Effector memory CD8-positive, alpha-beta T cell (primary cell): Measurements from ENCODE around the gene MTRF1L.

Source experiments
- ATAC-seq: fragments of 150-1000 bp; cut with Tn5 transposase; replicated peaks from 2 replicates; pipeline ENCODE4 v1.10.0; 2021; ENCODE audit warnings: mild to moderate bottlenecking, moderate library complexity
- DNase-seq, 3 experiments: peaks; one replicate each; pipeline ENCODE4 v3.0.0; 2021
- H3K27ac Mint-ChIP-seq, 2 donors: one replicate each; pipeline ENCODE4 v1.8.0; 2022; ENCODE audit warnings: mild to moderate bottlenecking in 2 of 2, mixed read lengths in 2 of 2, moderate library complexity in 2 of 2
- H3K27me3 Mint-ChIP-seq, 2 donors: one replicate each; pipeline ENCODE4 v1.8.0; 2022; ENCODE audit warnings: mixed read lengths in 2 of 2
- H3K36me3 Mint-ChIP-seq: one replicate; pipeline ENCODE4 v1.8.0; 2022; ENCODE audit warnings: mild to moderate bottlenecking, moderate library complexity, mixed read lengths; ENCODE audit not compliant: insufficient read depth
- H3K4me1 Mint-ChIP-seq, 2 donors: one replicate each; pipeline ENCODE4 v1.8.0; 2022; ENCODE audit warnings: low read depth in 2 of 2, mixed read lengths in 2 of 2
- H3K4me3 Mint-ChIP-seq, 2 donors: one replicate each; pipeline ENCODE4 v1.8.0; 2022; ENCODE audit warnings: mild to moderate bottlenecking in 2 of 2, mixed read lengths in 2 of 2, moderate library complexity in 2 of 2
- H3K9me3 Mint-ChIP-seq, 2 donors: one replicate each; pipeline ENCODE4 v1.8.0; 2022; ENCODE audit warnings: mixed read lengths in 2 of 2

MTRF1L gene

GRCh38 chr6:152946484-152946883 lies 56.0 kb downstream of the MTRF1L start:
- Mint-ChIP-seq H3K27ac (no peak overlapping the region), H3K4me3 (no peak overlapping the region), H3K4me1 (peaks cover 6 to 7% of the 10 kb centered on the region in 2 donors), H3K36me3 (no peaks in the 10 kb centered on the region), H3K9me3 (no peaks in the 10 kb centered on the region), H3K27me3 (peaks cover 50 to 52% of the 10 kb centered on the region in 2 donors)
- DNase-seq: no peak
- ATAC-seq: no peak

DNA sequence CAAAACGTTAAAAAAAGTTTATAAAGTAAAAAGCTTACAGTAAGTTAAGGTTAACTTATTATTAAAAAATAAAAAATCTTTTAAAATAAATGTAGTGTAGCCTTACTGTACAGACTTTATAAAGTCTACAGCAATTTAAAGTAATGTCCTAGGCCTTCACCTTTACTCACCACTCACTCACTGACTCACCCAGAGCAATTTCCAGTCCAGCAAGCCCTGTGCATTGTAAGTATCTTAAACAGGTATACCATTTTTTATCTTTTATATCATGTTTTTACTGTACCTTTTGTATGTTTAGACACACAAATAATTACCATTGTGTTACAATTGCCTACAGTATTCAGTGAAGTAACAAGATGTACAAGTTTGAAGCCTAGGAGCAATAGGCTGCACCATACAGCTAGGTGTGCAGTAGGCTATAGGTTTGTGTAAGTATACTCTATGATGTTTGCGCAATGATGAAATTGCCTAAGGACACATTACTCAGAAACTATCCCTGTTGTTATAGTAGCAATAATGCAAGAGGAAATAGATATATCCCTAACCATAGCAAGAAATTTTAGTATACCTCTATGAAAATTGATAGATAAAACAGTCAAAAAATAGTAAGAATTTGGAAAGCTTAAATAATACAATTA lies 59.1 kb downstream of the MTRF1L start:
- no peak overlapping the region for H3K4me3 Mint-ChIP-seq
- DNase-seq (no peak), ATAC-seq (no peak)
- peaks cover 40 to 46% of the 10 kb centered on the region in 2 donors for H3K27me3 Mint-ChIP-seq
- no peaks in the 10 kb centered on the region for H3K36me3 Mint-ChIP-seq
- no peak overlapping the region for H3K27ac Mint-ChIP-seq
- H3K9me3 Mint-ChIP-seq: no peaks in the 10 kb centered on the region
- H3K4me1 Mint-ChIP-seq: peaks cover 6 to 7% of the 10 kb centered on the region in 2 donors

GRCh38 chr6:152942319-152942869 lies 60.1 kb downstream of the MTRF1L start:
- Mint-ChIP-seq H3K36me3 (no peaks in the 10 kb centered on the region), H3K4me3 (no peak overlapping the region), H3K27me3 (peaks cover 42 to 44% of the 10 kb centered on the region in 2 donors), H3K4me1 (no peaks in the 10 kb centered on the region), H3K9me3 (no peaks in the 10 kb centered on the region), H3K27ac (no peak overlapping the region)
- DNase-seq (no peak), ATAC-seq (no peak)

GRCh38 chr6:152941746-152942145 lies 60.8 kb downstream of the MTRF1L start:
- DNase-seq (no peak), ATAC-seq (no peak)
- Mint-ChIP-seq H3K4me3 (no peak overlapping the region), H3K36me3 (no peaks in the 10 kb centered on the region), H3K4me1 (no peaks in the 10 kb centered on the region), H3K9me3 (no peaks in the 10 kb centered on the region), H3K27me3 (peaks cover 45 to 46% of the 10 kb centered on the region in 2 donors), H3K27ac (no peak overlapping the region)
